Suprapubic skin (tissue), 4 donors: ENCODE data around the gene SUFU. TPM values are rescaled to one million over a fixed set of nuclear protein-coding genes. Genes with fewer than 3 reads are reported as not detected.
A peak's percentile ranks its signal among the peaks of the same experiment; 100 is the strongest.
"Not testable (repeated sequence)": the region's sequence is repeated elsewhere in the genome, so short reads cannot be mapped to it uniquely, and the experiment has no call there.

Experiments
- DNase-seq, 2 donors: peaks; one replicate each; pipeline ENCODE4 v3.0.0-alpha.2; 2019; ENCODE audit warnings: low spot score in 2 of 2
- H3K27ac ChIP-seq: fragments of 200-600 bp; sonication (generic); one replicate; pipeline ENCODE4 v1.5.1; 2019
- H3K27me3 ChIP-seq: fragments of 200-600 bp; sonication (generic); one replicate; pipeline ENCODE4 v1.5.1; 2019
- H3K36me3 ChIP-seq: fragments of 200-600 bp; sonication (generic); one replicate; pipeline ENCODE4 v1.5.1; 2019
- H3K4me1 ChIP-seq: fragments of 200-600 bp; sonication (generic); one replicate; pipeline ENCODE4 v1.5.1; 2019
- H3K4me3 ChIP-seq: fragments of 200-600 bp; sonication (generic); one replicate; pipeline ENCODE4 v1.5.1; 2019; ENCODE audit warnings: mild to moderate bottlenecking
- H3K9me3 ChIP-seq: fragments of 200-600 bp; sonication (generic); one replicate; pipeline ENCODE4 v1.5.1; 2019
- EP300 ChIP-seq: sonication (generic); formaldehyde crosslinking; IDR thresholded peaks from one replicate; pipeline ENCODE4 v1.6.1; 2017; ENCODE audit warnings: antibody characterized with exemption
- POLR2A ChIP-seq, 2 donors: fragments of 450-650 bp; IDR thresholded peaks; one replicate each; pipeline ENCODE4 v1.6.1; 2017; ENCODE audit warnings: antibody characterized with exemption in 2 of 2, mild to moderate bottlenecking in 2 of 2, moderate library complexity in 2 of 2
- POLR2AphosphoS5 ChIP-seq, 3 donors: sonication (generic); formaldehyde crosslinking; IDR thresholded peaks; one replicate each; pipeline ENCODE4 v1.6.1; 2017; ENCODE audit warnings: antibody characterized with exemption in 3 of 3
- WGBS: methylation state at CpG from one replicate; pipeline ENCODE4 v1.1.5; 2018; 5-methylcytosine and 5-hydroxymethylcytosine counted together
- total RNA-seq, 4 donors: library from RNA; depleted of rRNA; stranded (reverse); fragments of >200 nt; gene quantifications; one replicate each; pipeline ENCODE4 v1.1.0, GENCODE V29; 2016
- TF ChIP-seq, protein P1 (sequence below), 2 donors: fragments of 200-600 bp in 1 of 2; fragments of 450-650 bp in 1 of 2; sonication (generic) in 1 of 2; IDR thresholded peaks; one replicate each; pipeline ENCODE4 v1.5.1; 2016 to 2019; ENCODE audit warnings: antibody characterized with exemption in 2 of 2, mild to moderate bottlenecking in 1 of 2, moderate library complexity in 1 of 2

SUFU gene
- 10 to 100 TPM; 15.3 to 22.7 (median 18.9) TPM for total RNA-seq

DNA sequence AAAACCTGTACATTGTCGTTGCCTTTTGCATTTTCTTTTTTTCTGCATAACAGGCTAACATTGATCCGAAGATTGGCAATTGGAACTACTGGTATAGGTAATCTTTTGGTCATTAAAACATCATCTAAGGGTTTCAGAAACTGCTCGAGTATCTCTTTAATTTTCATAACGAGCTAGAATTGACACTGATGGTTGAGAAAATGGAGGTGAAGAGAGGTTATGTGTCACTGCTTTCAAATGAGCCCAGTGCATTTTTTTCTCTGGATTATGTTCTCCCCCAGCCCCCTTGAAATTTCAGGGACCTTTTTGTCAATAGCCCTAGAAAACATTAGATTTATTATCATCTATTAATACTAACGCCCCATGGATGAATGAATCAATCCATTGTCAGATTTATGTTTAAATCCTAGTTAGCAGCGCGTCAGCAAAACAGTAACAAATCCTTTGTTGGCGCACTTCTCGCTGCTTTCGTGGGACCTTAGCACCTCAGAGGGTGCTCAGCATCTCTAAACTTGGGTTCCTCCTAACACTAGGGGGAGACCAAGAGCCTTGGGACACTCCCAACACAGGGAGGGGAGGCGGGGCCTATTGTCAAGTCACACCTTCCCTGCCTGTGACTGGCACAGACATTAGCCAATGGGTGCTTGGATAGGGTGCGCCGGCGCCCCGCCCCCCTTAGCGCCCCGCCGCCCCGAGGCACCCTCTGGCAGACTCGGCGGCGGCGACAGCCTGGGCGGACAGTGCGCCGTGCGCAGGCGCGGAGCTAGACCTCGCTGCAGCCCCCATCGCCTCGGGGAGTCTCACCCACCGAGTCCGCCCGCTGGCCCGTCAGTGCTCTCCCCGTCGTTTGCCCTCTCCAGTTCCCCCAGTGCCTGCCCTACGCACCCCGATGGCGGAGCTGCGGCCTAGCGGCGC is at the start of gene SUFU:
TSS of gene SUFU (plus strand) at position 709 of the 915 bp plus-strand sequence. CDS start at position 890, 181 bp downstream.
- peak within 1 kb of the TSS; percentile 100 for H3K4me3 ChIP-seq
- H3K27ac ChIP-seq: peak within 1 kb of the TSS; percentile 92
- DNase-seq: peak; percentile 99
- TF ChIP-seq, protein P1, sequence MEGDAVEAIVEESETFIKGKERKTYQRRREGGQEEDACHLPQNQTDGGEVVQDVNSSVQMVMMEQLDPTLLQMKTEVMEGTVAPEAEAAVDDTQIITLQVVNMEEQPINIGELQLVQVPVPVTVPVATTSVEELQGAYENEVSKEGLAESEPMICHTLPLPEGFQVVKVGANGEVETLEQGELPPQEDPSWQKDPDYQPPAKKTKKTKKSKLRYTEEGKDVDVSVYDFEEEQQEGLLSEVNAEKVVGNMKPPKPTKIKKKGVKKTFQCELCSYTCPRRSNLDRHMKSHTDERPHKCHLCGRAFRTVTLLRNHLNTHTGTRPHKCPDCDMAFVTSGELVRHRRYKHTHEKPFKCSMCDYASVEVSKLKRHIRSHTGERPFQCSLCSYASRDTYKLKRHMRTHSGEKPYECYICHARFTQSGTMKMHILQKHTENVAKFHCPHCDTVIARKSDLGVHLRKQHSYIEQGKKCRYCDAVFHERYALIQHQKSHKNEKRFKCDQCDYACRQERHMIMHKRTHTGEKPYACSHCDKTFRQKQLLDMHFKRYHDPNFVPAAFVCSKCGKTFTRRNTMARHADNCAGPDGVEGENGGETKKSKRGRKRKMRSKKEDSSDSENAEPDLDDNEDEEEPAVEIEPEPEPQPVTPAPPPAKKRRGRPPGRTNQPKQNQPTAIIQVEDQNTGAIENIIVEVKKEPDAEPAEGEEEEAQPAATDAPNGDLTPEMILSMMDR (IDR thresholded peaks at IDR 0.05): peak; percentile 90 to 92
- TF ChIP-seq POLR2AphosphoS5 (IDR thresholded peaks at IDR 0.05) (peak in 1 of 3 donors; percentile 67), POLR2A (IDR thresholded peaks at IDR 0.05) (peak in 1 of 2 donors; percentile 34), EP300 (no peak)
- no peaks in the 10 kb centered on the region for H3K27me3 ChIP-seq
- no peaks in the 10 kb centered on the region for H3K9me3 ChIP-seq
- H3K4me1 ChIP-seq: peaks cover 76% of the 10 kb centered on the region
- WGBS: under 1% methylated on average over 27 of the region's 44 CpGs
- H3K36me3 ChIP-seq: no peaks in the 10 kb centered on the region

DNA sequence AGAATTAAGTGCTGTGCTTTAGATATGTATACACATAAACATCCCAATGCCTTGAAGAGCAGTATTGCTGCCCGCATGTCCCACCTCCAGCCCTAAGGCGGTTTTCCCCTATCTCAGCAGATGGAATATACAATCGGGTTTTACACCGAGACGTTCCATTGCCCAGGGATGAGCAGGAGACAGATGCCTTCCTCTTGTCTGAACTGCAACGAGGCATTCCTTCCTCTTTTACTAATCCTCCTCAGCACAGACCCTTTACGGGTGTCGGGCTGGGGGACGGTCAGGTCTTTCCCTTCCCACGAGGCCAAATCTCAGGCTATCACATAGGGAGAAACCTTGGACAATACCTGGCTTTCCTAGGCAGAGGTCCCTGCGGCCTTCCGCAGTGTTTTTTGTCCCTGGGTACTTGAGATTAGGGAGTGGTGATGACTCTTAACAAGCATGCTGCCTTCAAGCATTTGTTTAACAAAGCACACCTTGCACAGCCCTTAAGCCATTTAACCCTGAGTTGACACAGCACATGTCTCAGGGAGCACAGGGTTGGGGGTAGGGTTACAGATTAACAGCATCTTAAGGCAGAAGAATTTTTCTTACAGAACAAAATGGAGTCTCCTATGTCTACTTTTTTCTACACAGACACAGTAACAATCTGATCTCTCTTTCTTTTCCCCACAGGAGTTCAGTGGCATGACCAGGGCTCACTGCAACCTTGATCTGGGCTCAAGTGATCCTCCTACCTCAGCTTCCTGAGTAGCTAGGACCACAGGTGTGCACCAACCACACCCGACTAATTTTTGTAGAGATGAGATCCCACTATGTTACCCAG is 48.9 kb upstream of the SUFU start:
- H3K4me1 ChIP-seq: peaks cover 15% of the 10 kb centered on the region
- not testable (repeated sequence) for H3K4me3 ChIP-seq, DNase-seq, H3K9me3 ChIP-seq, H3K27ac ChIP-seq, H3K36me3 ChIP-seq, H3K27me3 ChIP-seq
- 70% methylated on average over 13 of the region's 13 CpGs for WGBS

DNA sequence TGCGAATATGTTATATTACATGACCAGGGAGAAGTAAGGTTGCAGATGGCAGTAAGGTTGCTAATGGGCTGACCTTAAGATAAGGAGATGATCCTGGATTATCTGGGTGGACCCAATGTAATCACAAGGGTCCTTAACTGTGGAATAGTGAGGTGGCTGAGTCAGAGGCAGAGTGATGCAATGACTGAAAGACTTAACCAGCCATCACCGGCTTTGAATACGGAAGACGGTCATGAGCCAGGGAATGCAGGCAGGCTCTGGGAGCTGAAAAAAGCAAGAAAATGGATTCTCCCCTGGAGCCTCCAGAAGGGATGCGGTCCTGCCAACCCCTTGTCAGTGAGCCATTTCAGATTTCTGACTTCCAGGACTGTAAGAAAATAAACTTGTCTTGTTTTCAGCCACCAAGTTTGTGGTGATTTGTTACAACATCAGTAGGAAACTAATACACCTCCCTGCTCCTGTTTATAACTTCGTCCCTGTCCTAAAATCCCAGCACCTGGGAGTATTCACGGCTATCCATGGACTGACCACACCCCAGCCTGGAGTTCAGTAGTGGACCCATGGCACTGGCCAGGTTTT is 47.8 kb upstream of the SUFU start:
- Histone ChIP-seq H3K36me3 (no peaks in the 10 kb centered on the region), H3K4me3 (no peak overlapping the region), H3K27me3 (no peaks in the 10 kb centered on the region), H3K4me1 (peaks cover 16% of the 10 kb centered on the region), H3K9me3 (no peaks in the 10 kb centered on the region), H3K27ac (no peak overlapping the region)
- DNase-seq: no peak
- 72% methylated on average over 7 of the region's 7 CpGs for WGBS
- TF ChIP-seq, protein P1 (IDR thresholded peaks at IDR 0.05): no peak
- TF ChIP-seq EP300: no peak
- TF ChIP-seq POLR2A (IDR thresholded peaks at IDR 0.05): no peak
- TF ChIP-seq POLR2AphosphoS5 (IDR thresholded peaks at IDR 0.05): no peak

DNA sequence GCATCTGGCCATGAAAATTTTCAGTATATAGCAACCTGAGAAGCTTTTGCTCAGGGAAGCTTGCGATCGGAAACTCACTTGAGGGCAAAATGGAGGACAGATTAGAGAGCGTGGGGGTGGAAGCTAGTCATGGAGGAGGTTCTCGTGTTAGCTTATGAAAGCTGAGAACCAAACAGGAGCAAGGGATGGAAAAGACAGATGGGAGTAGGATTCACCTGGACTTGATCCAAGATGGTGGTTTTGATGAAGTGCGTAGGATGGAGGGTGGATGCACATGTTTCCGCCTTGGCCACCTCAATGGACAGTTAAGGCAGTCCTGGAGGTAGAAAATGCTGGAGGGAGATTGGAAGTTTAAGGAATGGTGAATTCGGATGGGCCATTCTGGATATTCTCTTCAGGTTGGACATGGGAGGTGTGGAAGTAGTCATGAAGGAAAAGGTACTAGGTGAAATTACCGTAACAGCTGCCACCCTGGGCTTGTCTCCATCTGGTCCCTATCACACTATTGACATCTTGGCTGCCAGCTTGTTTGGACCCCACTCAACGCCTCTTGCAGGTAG is 46.1 kb upstream of the SUFU start:
- Histone ChIP-seq H3K27me3 (no peaks in the 10 kb centered on the region), H3K9me3 (no peaks in the 10 kb centered on the region), H3K36me3 (no peaks in the 10 kb centered on the region), H3K4me3 (no peak overlapping the region), H3K27ac (no peak overlapping the region), H3K4me1 (peaks cover 20% of the 10 kb centered on the region)
- TF ChIP-seq POLR2AphosphoS5 (IDR thresholded peaks at IDR 0.05) (no peak), POLR2A (IDR thresholded peaks at IDR 0.05) (no peak), EP300 (no peak)
- TF ChIP-seq, protein P1 (IDR thresholded peaks at IDR 0.05): no peak
- no peak for DNase-seq
- WGBS: 83% methylated on average over 9 of the region's 9 CpGs

DNA sequence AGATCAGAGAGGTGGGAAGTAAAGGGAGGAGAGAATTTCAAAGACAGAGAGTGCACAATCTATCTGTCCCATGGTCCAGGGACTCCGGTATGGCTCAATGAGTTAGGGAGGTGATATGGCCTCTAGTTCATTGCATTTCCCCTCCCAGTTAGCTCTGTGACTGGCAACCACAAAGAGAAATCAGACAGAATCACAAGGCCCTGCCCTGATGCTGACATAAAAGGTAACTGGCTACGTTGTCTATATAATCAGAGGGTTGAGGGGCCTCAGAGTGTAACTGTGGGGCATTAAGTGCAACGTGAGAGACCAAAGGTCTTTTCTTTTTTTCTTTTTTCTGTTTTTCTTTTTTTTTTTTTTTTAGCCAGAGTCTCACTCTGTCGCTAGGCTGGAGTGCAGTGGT is 45.1 kb upstream of the SUFU start:
- no peaks in the 10 kb centered on the region for H3K27me3 ChIP-seq
- no peak overlapping the region for H3K4me3 ChIP-seq
- DNase-seq: no peak
- no peaks in the 10 kb centered on the region for H3K36me3 ChIP-seq
- TF ChIP-seq, protein P1 (IDR thresholded peaks at IDR 0.05): no peak
- no peak for TF ChIP-seq POLR2A (IDR thresholded peaks at IDR 0.05)
- TF ChIP-seq EP300: no peak
- TF ChIP-seq POLR2AphosphoS5 (IDR thresholded peaks at IDR 0.05): no peak
- H3K27ac ChIP-seq: no peak overlapping the region
- WGBS: 83% methylated on average over 4 of the region's 4 CpGs
- no peaks in the 10 kb centered on the region for H3K9me3 ChIP-seq
- peaks cover 25% of the 10 kb centered on the region for H3K4me1 ChIP-seq
